ENCODE data around the gene PDCD1. TPM values are rescaled to one million over a fixed set of nuclear protein-coding genes. Genes with fewer than 3 reads are reported as not detected.
A peak's percentile ranks its signal among the peaks of the same experiment; 100 is the strongest.

PDCD1 gene
- total and polyA plus RNA-seq, 2 donors (not counting 1 experiment from before 2014, with no cell fraction given), result 0.28 to 1.3 TPM

DNA sequence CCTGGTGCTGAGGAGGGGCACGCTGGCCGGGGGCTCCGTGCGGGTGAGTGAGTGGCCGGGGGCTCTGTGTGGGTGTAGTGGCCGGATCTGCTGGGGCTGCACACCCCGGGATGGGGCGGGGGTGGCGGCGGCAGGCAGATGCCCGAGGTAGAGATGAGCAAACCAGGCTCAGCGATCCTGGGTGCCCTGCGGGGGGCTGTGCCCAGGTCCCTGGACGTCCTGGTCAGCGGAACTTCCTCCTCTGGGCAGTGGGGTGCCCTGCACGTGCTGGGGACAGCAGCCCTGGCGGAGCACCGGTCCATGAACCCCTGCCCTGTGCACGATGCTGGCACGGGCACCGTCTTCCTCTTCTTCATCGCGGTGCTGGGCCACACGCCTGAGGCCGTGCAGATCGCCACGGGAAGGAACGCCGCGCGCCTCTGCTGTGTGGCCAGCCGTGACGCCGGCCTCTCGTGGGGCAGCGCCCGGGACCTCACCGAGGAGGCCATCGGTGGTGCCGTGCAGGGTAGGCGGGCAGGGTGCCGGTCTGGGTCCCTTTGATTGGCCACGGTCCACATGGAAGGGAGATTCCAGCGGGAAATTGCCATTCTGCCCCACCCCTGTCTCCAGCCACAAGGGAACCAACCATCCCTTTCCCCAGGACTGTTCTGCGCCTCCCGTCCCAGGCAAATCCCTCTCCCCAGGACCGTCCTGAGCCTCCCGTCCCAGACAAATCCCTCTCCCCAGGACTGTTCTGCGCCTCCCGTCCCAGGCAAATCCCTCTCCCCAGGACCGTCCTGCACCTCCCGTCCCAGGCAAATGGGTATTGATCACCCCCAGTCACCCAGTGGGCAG, 43.8 kb downstream of the PDCD1 start:
- no peak overlapping the region for H2AFZ ChIP-seq (ENCODE audit: insufficient read depth, low read depth, low read length, poor library complexity, severe bottlenecking)
- Mint-ChIP-seq H3K4me1 (peaks cover 17% of the 10 kb centered on the region), H3K4me3 (no peak overlapping the region), H3K27ac (peak overlapping the region; percentile 74), H3K9me3 (ENCODE audit: insufficient read depth) (no peaks in the 10 kb centered on the region), H3K27me3 (peaks cover 11% of the 10 kb centered on the region)
- no peak for DNase-seq
- H3K27ac ChIP-seq (ENCODE audit: low read length in 2 of 2), result no peak overlapping the region
- no peaks in the 10 kb centered on the region for H3K79me2 ChIP-seq (ENCODE audit: control insufficient read depth, insufficient read depth, low read length)
- no peaks in the 10 kb centered on the region for H3K36me3 ChIP-seq (replicated peaks in 1 of 2; ENCODE audit: control extremely low read depth in 1 of 2, control insufficient read depth in 1 of 2, extremely low read depth in 1 of 2, insufficient read depth in 2 of 2, low read length in 1 of 2)
- no peak overlapping the region for H3K4me2 ChIP-seq (replicated peaks; ENCODE audit: low read depth, low read length, poor library complexity, severe bottlenecking)
- TF ChIP-seq, protein P1, sequence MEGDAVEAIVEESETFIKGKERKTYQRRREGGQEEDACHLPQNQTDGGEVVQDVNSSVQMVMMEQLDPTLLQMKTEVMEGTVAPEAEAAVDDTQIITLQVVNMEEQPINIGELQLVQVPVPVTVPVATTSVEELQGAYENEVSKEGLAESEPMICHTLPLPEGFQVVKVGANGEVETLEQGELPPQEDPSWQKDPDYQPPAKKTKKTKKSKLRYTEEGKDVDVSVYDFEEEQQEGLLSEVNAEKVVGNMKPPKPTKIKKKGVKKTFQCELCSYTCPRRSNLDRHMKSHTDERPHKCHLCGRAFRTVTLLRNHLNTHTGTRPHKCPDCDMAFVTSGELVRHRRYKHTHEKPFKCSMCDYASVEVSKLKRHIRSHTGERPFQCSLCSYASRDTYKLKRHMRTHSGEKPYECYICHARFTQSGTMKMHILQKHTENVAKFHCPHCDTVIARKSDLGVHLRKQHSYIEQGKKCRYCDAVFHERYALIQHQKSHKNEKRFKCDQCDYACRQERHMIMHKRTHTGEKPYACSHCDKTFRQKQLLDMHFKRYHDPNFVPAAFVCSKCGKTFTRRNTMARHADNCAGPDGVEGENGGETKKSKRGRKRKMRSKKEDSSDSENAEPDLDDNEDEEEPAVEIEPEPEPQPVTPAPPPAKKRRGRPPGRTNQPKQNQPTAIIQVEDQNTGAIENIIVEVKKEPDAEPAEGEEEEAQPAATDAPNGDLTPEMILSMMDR (IDR thresholded peaks at IDR 0.05), result no peak
- TF ChIP-seq EZH2 (IDR thresholded peaks at IDR 0.05; ENCODE audit: borderline replicate concordance, insufficient read depth, low read depth, low read length, poor library complexity, severe bottlenecking), result no peak
- ChIA-PET CTCF (no interaction called here), POLR2A (no interaction called here)
- 91% methylated on average over 48 of the region's 52 CpGs for WGBS (ENCODE audit: insufficient coverage)
- peaks cover 10 to 28% of the 10 kb centered on the region in 2 donors for H3K4me1 ChIP-seq (ENCODE audit: control insufficient read depth in 2 of 2, insufficient read depth in 2 of 2, low read length in 2 of 2)
- H3K27me3 ChIP-seq (replicated peaks in 1 of 4; ENCODE audit: control extremely low read depth in 1 of 4, control insufficient read depth in 3 of 4, insufficient read depth in 4 of 4, low read length in 3 of 4), result peaks cover 0 to 18% (median 0%) of the 10 kb centered on the region in 4 experiments
- intact Hi-C loops (cut with micrococcal nuclease), result no loop called here
- no peaks in the 10 kb centered on the region for H4K20me1 ChIP-seq (ENCODE audit: control insufficient read depth, insufficient read depth, low read length, poor library complexity, severe bottlenecking)
- H3K9ac ChIP-seq (ENCODE audit: low read length), result no peak overlapping the region
- no peak overlapping the region for H3K4me3 ChIP-seq (ENCODE audit: control extremely low read depth in 1 of 5, extremely low read depth in 1 of 5, insufficient read depth in 1 of 5, low read depth in 2 of 5, low read length in 4 of 5)
- ATAC-seq (ENCODE audit: low read depth), result no peak
- H3K9me3 ChIP-seq (ENCODE audit: control extremely low read depth in 1 of 3, control insufficient read depth in 2 of 3, insufficient read depth in 1 of 3, low read length in 2 of 3), result peaks cover 0 to 10% (median 0%) of the 10 kb centered on the region in 3 donors

DNA sequence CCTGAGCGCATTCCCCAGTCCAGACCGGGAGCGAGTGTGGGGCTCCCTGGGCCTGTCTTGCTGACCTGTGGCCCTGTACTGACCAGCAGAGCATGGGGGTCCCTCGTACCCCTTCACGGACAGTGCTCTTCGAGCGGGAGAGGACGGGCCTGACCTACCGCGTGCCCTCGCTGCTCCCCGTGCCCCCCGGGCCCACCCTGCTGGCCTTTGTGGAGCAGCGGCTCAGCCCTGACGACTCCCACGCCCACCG, 44.4 kb downstream of the PDCD1 start:
- ChIA-PET POLR2A (no interaction called here), CTCF (no interaction called here)
- H3K27ac ChIP-seq (ENCODE audit: low read length in 2 of 2), result no peak overlapping the region
- peak overlapping the region; percentile 28 for H3K4me2 ChIP-seq (replicated peaks; ENCODE audit: low read depth, low read length, poor library complexity, severe bottlenecking)
- Mint-ChIP-seq H3K4me3 (peak overlapping the region; percentile 23), H3K27me3 (peaks cover 11% of the 10 kb centered on the region), H3K27ac (peak overlapping the region; percentile 83), H3K9me3 (ENCODE audit: insufficient read depth) (no peaks in the 10 kb centered on the region), H3K4me1 (peaks cover 17% of the 10 kb centered on the region)
- peaks cover 0 to 6% (median 0%) of the 10 kb centered on the region in 3 donors for H3K9me3 ChIP-seq (ENCODE audit: control extremely low read depth in 1 of 3, control insufficient read depth in 2 of 3, insufficient read depth in 1 of 3, low read length in 2 of 3)
- H3K4me1 ChIP-seq (ENCODE audit: control insufficient read depth in 2 of 2, insufficient read depth in 2 of 2, low read length in 2 of 2), result peaks cover 10 to 27% of the 10 kb centered on the region in 2 donors
- no peaks in the 10 kb centered on the region for H3K36me3 ChIP-seq (replicated peaks in 1 of 2; ENCODE audit: control extremely low read depth in 1 of 2, control insufficient read depth in 1 of 2, extremely low read depth in 1 of 2, insufficient read depth in 2 of 2, low read length in 1 of 2)
- H3K27me3 ChIP-seq (replicated peaks in 1 of 4; ENCODE audit: control extremely low read depth in 1 of 4, control insufficient read depth in 3 of 4, insufficient read depth in 4 of 4, low read length in 3 of 4), result peaks cover 0 to 18% (median 0%) of the 10 kb centered on the region in 4 experiments
- no peak for TF ChIP-seq EZH2 (IDR thresholded peaks at IDR 0.05; ENCODE audit: borderline replicate concordance, insufficient read depth, low read depth, low read length, poor library complexity, severe bottlenecking)
- TF ChIP-seq, protein P1 (IDR thresholded peaks at IDR 0.05), result no peak
- intact Hi-C loops (cut with micrococcal nuclease), result no loop called here
- ATAC-seq (ENCODE audit: low read depth) (no peak), DNase-seq (no peak)
- H3K79me2 ChIP-seq (ENCODE audit: control insufficient read depth, insufficient read depth, low read length), result no peaks in the 10 kb centered on the region
- H3K4me3 ChIP-seq (ENCODE audit: control extremely low read depth in 1 of 5, extremely low read depth in 1 of 5, insufficient read depth in 1 of 5, low read depth in 2 of 5, low read length in 4 of 5), result no peak overlapping the region
- H2AFZ ChIP-seq (ENCODE audit: insufficient read depth, low read depth, low read length, poor library complexity, severe bottlenecking), result no peak overlapping the region
- WGBS (ENCODE audit: insufficient coverage), result 97% methylated on average over 17 of the region's 17 CpGs
- no peaks in the 10 kb centered on the region for H4K20me1 ChIP-seq (ENCODE audit: control insufficient read depth, insufficient read depth, low read length, poor library complexity, severe bottlenecking)
- H3K9ac ChIP-seq (ENCODE audit: low read length), result no peak overlapping the region
